Stimulated activated CD4-positive, alpha-beta T cell treated with anti-CD3 and anti-CD28 coated beads, TNF-alpha, amount 100 ng/mL, for 24 hours (primary cell): ENCODE measurements around the gene ERC2.

Experiments used
- DNase-seq, 3 experiments: peaks; one replicate each; pipeline ENCODE4 v3.0.0-alpha.2; 2020; ENCODE audit warnings: low read depth in 3 of 3

ERC2 gene

GRCh38 chr3:55827786-55828185, 640.5 kb downstream of the ERC2 start:
- no peak for DNase-seq

- no peak for DNase-seq
Measured at GRCh38 chr3:55826731-55827496, 641.4 kb downstream of the ERC2 start.

GRCh38 chr3:55826097-55826496, 642.2 kb downstream of the ERC2 start:
- DNase-seq, result no peak

- no peak for DNase-seq
Measured at GRCh38 chr3:55824406-55824805, 643.9 kb downstream of the ERC2 start.

- DNase-seq, result no peak
Measured at GRCh38 chr3:55823829-55824228, 644.4 kb downstream of the ERC2 start.

GRCh38 chr3:55823001-55823400, 645.3 kb downstream of the ERC2 start:
- DNase-seq, result no peak

- no peak for DNase-seq
Measured at GRCh38 chr3:55819005-55819404, 649.3 kb downstream of the ERC2 start.

- DNase-seq, result no peak
Measured at GRCh38 chr3:55818485-55818884, 649.8 kb downstream of the ERC2 start.

- no peak for DNase-seq
Measured at GRCh38 chr3:55816794-55817576, 651.3 kb downstream of the ERC2 start.

- DNase-seq, result no peak
Measured at GRCh38 chr3:55815262-55815661, 653.0 kb downstream of the ERC2 start.

GRCh38 chr3:55813268-55814097, 654.8 kb downstream of the ERC2 start:
- no peak for DNase-seq

GRCh38 chr3:55812394-55813013, 655.8 kb downstream of the ERC2 start:
- no peak for DNase-seq

- no peak for DNase-seq
Measured at GRCh38 chr3:55807210-55807609, 661.1 kb downstream of the ERC2 start.

- no peak for DNase-seq
Measured at GRCh38 chr3:55805169-55805568, 663.1 kb downstream of the ERC2 start.

- no peak for DNase-seq
Measured at GRCh38 chr3:55804170-55805095, 663.8 kb downstream of the ERC2 start.

- no peak for DNase-seq
Measured at GRCh38 chr3:55802816-55803215, 665.5 kb downstream of the ERC2 start.

GRCh38 chr3:55801676-55802075, 666.6 kb downstream of the ERC2 start:
- no peak for DNase-seq

GRCh38 chr3:55801068-55801467, 667.2 kb downstream of the ERC2 start:
- DNase-seq, result no peak

GRCh38 chr3:55797775-55798174, 670.5 kb downstream of the ERC2 start:
- DNase-seq, result no peak

- no peak for DNase-seq
Measured at GRCh38 chr3:55797084-55797483, 671.2 kb downstream of the ERC2 start.

- DNase-seq, result no peak
Measured at GRCh38 chr3:55796533-55796932, 671.7 kb downstream of the ERC2 start.
